B cell (primary cell): ENCODE measurements around the gene RPTN. TPM values are rescaled to one million over a fixed set of nuclear protein-coding genes. Genes with fewer than 3 reads are reported as not detected.

Experiments used
- ATAC-seq: fragments of 200-7000 bp; cut with Tn5 transposase; one replicate; pipeline ENCODE4 v1.10.0; 2021; ENCODE audit warnings: low read depth, mild to moderate bottlenecking, moderate number of reproducible peaks, moderate library complexity
- CTCF ChIA-PET: fragments of 350-600 bp; sonication (Branson Sonifier 250); formaldehyde crosslinking; loops from one replicate; lab custom pipeline; 2021; ENCODE audit warnings: antibody characterized with exemption, inconsistent platforms; lab: Charles Lee
- POLR2A ChIA-PET: fragments of 350-600 bp; sonication (Branson Sonifier 250); formaldehyde crosslinking; loops from one replicate; lab custom pipeline; 2021; ENCODE audit warnings: antibody characterized with exemption; lab: Charles Lee
- DNase-seq: peaks from one replicate; pipeline ENCODE4 v3.0.0; 2013
- H2AFZ ChIP-seq: 2 replicates; pipeline ENCODE4 v1.6.1; 2012; ENCODE audit warnings: mild to moderate bottlenecking, low read depth, low read length; ENCODE audit not compliant: insufficient read depth, poor library complexity, severe bottlenecking
- H3K27ac ChIP-seq, 2 donors: 1 replicate in 1 of 2; 2 replicates in 1 of 2; pipeline ENCODE4 v1.5.1; 2012 to 2013; ENCODE audit warnings: low read length in 2 of 2, mild to moderate bottlenecking in 2 of 2, moderate library complexity in 1 of 2
- H3K27me3 ChIP-seq, 4 experiments: fragments of 200-600 bp in 1 of 4; sonication (generic) in 1 of 4; replicated peaks in 1 of 4; 1 replicate in 2 of 4; 2 replicates in 2 of 4; pipeline versions ENCODE4 v1.6.1 to v1.7.0; 2013 to 2016; ENCODE audit warnings: low read length in 3 of 4, mild to moderate bottlenecking in 2 of 4, mixed read lengths in 1 of 4, moderate library complexity in 1 of 4; ENCODE audit not compliant: insufficient read depth in 4 of 4, control insufficient read depth in 3 of 4; ENCODE audit errors: control extremely low read depth in 1 of 4
- H3K36me3 ChIP-seq, 2 experiments: replicated peaks in 1 of 2; 1 replicate in 1 of 2; 2 replicates in 1 of 2; pipeline versions ENCODE4 v1.6.1 to v1.7.1; 2013; ENCODE audit warnings: low read length in 1 of 2; ENCODE audit not compliant: insufficient read depth in 2 of 2, control insufficient read depth in 1 of 2; ENCODE audit errors: control extremely low read depth in 1 of 2, extremely low read depth in 1 of 2
- H3K4me1 ChIP-seq, 2 donors: fragments of 200-600 bp in 1 of 2; sonication (generic) in 1 of 2; 1 replicate in 1 of 2; 2 replicates in 1 of 2; pipeline versions ENCODE4 v1.5.1 to v1.6.1; 2013 to 2017; ENCODE audit warnings: low read length in 2 of 2; ENCODE audit not compliant: control insufficient read depth in 2 of 2, insufficient read depth in 2 of 2
- H3K4me2 ChIP-seq: replicated peaks from 2 replicates; pipeline ENCODE3; 2012; ENCODE audit warnings: mild to moderate bottlenecking, low read depth, low read length; ENCODE audit not compliant: poor library complexity, severe bottlenecking
- H3K4me3 ChIP-seq, 5 experiments: fragments of 200-600 bp in 1 of 5; sonication (generic) in 1 of 5; 1 replicate in 3 of 5; 2 replicates in 2 of 5; pipeline versions ENCODE4 v1.5.1 to v1.7.0; 2011 to 2016; ENCODE audit warnings: low read length in 4 of 5, mild to moderate bottlenecking in 4 of 5, low read depth in 2 of 5, control low read depth in 1 of 5, moderate library complexity in 1 of 5; ENCODE audit not compliant: insufficient read depth in 1 of 5; ENCODE audit errors: control extremely low read depth in 1 of 5, extremely low read depth in 1 of 5
- H3K79me2 ChIP-seq: fragments of 200-600 bp; sonication (generic); one replicate; pipeline ENCODE4 v1.6.0; 2016; ENCODE audit warnings: low read length; ENCODE audit not compliant: control insufficient read depth, insufficient read depth
- H3K9ac ChIP-seq: fragments of 200-600 bp; sonication (generic); 2 replicates; pipeline ENCODE4 v1.6.1; 2017; ENCODE audit warnings: mild to moderate bottlenecking, low read length, moderate library complexity
- H3K9me3 ChIP-seq, 3 donors: one replicate each; pipeline versions ENCODE4 v1.6.1 to v1.7.1; 2013; ENCODE audit warnings: low read length in 2 of 3; ENCODE audit not compliant: control insufficient read depth in 2 of 3, insufficient read depth in 1 of 3; ENCODE audit errors: control extremely low read depth in 1 of 3
- H4K20me1 ChIP-seq: 2 replicates; pipeline ENCODE4 v1.6.0; 2012; ENCODE audit warnings: mild to moderate bottlenecking, low read length; ENCODE audit not compliant: insufficient read depth, control insufficient read depth, poor library complexity, severe bottlenecking
- H3K27ac Mint-ChIP-seq: one replicate; pipeline ENCODE4 v1.8.0; 2021; ENCODE audit warnings: mixed read lengths
- H3K27me3 Mint-ChIP-seq: one replicate; pipeline ENCODE4 v1.8.0; 2021; ENCODE audit warnings: mixed read lengths
- H3K4me1 Mint-ChIP-seq: one replicate; pipeline ENCODE4 v1.8.0; 2021; ENCODE audit warnings: mixed read lengths
- H3K4me3 Mint-ChIP-seq: one replicate; pipeline ENCODE4 v1.8.0; 2021; ENCODE audit warnings: mixed read lengths
- H3K9me3 Mint-ChIP-seq: one replicate; pipeline ENCODE4 v1.8.0; 2022; ENCODE audit warnings: mixed read lengths; ENCODE audit not compliant: insufficient read depth
- CTCF ChIP-seq: fragments of 200-600 bp; IDR thresholded peaks from one replicate; pipeline ENCODE4 v1.8.0; 2022; ENCODE audit warnings: antibody characterized with exemption, mild to moderate bottlenecking
- EZH2 ChIP-seq: IDR thresholded peaks from 2 replicates; pipeline ENCODE4 v1.6.1; 2012; ENCODE audit warnings: borderline replicate concordance, low read depth, mild to moderate bottlenecking, moderate library complexity, low read length; ENCODE audit not compliant: insufficient read depth, poor library complexity, severe bottlenecking
- WGBS: methylation state at CpG from one replicate; pipeline ENCODE4 v1.1.5; 2013; ENCODE audit warnings: missing lambda C conversion rate; ENCODE audit not compliant: insufficient coverage; 5-methylcytosine and 5-hydroxymethylcytosine counted together
- intact Hi-C: fragments of 100-400 bp; cut with micrococcal nuclease; formaldehyde crosslinking; loops from one replicate; pipeline ENCODE4 v1.10.0; 2022
- polyA plus RNA-seq: library from polyadenylated mRNA; depleted of rRNA; stranded (reverse); fragments of >200 nt; gene quantifications from 2 replicates; pipeline ENCODE4 v1.2.3, GENCODE V29; 2012
- total RNA-seq, 2 donors: library from RNA; stranded (reverse); fragments of 120-200 nt in 1 of 2; gene quantifications; 1 replicate in 1 of 2; 2 replicates in 1 of 2; pipeline versions ENCODE4 v1.2.3 to v1.2.4, GENCODE V29; 2013 to 2022

Gene RPTN
- total and polyA plus RNA-seq, 2 donors (not counting 1 experiment from before 2014, with no cell fraction given): not detected

DNA sequence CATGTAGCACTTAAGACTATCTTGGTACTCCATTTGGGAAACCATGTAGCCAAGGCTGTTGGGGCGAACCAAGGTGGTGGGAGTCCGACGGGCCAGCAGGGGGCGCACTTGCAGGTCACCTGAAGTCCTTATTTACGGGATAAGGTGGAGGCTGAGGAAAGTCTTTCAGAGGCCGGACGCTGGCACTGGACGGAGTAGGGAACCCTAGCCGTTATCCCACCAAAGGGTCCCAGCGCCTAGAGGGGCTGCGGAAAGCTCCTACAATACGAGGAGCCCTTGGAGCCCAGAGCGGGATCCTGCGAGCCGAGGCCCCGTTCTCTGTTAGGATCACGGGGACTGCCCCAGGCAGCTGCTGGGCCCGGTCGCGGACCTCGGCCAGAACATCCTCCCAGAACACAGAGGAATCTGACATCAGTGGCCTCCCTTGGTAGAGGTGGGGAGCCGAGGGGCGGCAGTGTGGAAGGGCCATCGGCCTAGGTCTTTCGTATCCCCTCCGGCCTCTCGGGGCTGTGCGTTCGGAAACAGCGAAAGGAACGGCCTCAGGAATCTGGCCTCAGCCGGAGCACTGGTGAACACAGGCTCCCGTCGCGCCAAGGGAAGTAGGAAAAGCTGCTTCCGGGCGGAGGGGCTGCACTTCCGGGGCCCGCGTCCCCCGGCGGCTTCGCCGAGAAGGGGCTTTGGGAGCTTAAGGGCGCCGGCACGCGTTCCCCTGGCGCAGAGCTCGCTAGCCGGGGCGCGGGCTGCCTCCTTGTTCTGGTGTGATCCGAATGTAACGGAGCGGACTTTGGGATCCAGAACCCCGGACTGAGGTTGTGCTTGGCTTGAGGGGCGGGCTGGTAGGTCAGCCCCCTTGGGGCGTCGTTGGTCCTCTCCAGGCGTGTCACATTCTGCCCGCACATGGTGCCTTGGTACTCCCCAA, 29.9 kb upstream of the RPTN start:
- H3K27ac Mint-ChIP-seq: no peak overlapping the region
- H3K9ac ChIP-seq: peak overlapping the region; percentile 66

More for the DNA sequence above, 29.9 kb upstream of the RPTN start:
- ATAC-seq (peak; percentile 55), DNase-seq (peak; percentile 85)
- H3K79me2 ChIP-seq: no peaks in the 10 kb centered on the region
- Mint-ChIP-seq H3K4me3 (peak overlapping the region; percentile 79), H3K27me3 (peaks cover 17% of the 10 kb centered on the region), H3K9me3 (no peaks in the 10 kb centered on the region), H3K4me1 (peaks cover 6% of the 10 kb centered on the region)
- intact Hi-C loops: loop anchor here (1.0 kb wide), 2 partner anchors 252 to 269 kb away; no protein-coding TSS in a partner anchor
- POLR2A ChIA-PET: no interaction called here
- peak overlapping the region; percentile 7 to 61 (median 57) for H3K4me3 ChIP-seq
- CTCF ChIA-PET: interaction anchor here (0.8 to 8.4 kb wide), 13 partner anchors 9 to 270 kb away, joined by 3 to 138 read pairs (median 4); no protein-coding TSS in a partner anchor
- no peaks in the 10 kb centered on the region for H3K36me3 ChIP-seq
- 11% methylated on average over 58 of the region's 62 CpGs for WGBS
- TF ChIP-seq EZH2 (no peak), CTCF (peak; percentile 89)
- peak overlapping the region; percentile 92 for H3K4me2 ChIP-seq
- peak overlapping the region in 1 of 2 donors; percentile 11 for H3K27ac ChIP-seq
- no peaks in the 10 kb centered on the region for H3K9me3 ChIP-seq
- peaks cover 0 to 18% (median 0%) of the 10 kb centered on the region in 4 experiments for H3K27me3 ChIP-seq
- H4K20me1 ChIP-seq: no peaks in the 10 kb centered on the region
- H3K4me1 ChIP-seq: peaks cover 7 to 11% of the 10 kb centered on the region in 2 donors
- peak overlapping the region; percentile 87 for H2AFZ ChIP-seq
